ENCODE measurements around the gene RASGEF1C.
"Not testable (repeated sequence)": the region's sequence is repeated elsewhere in the genome, so short reads cannot be mapped to it uniquely, and the experiment has no call there.

RASGEF1C gene

DNA sequence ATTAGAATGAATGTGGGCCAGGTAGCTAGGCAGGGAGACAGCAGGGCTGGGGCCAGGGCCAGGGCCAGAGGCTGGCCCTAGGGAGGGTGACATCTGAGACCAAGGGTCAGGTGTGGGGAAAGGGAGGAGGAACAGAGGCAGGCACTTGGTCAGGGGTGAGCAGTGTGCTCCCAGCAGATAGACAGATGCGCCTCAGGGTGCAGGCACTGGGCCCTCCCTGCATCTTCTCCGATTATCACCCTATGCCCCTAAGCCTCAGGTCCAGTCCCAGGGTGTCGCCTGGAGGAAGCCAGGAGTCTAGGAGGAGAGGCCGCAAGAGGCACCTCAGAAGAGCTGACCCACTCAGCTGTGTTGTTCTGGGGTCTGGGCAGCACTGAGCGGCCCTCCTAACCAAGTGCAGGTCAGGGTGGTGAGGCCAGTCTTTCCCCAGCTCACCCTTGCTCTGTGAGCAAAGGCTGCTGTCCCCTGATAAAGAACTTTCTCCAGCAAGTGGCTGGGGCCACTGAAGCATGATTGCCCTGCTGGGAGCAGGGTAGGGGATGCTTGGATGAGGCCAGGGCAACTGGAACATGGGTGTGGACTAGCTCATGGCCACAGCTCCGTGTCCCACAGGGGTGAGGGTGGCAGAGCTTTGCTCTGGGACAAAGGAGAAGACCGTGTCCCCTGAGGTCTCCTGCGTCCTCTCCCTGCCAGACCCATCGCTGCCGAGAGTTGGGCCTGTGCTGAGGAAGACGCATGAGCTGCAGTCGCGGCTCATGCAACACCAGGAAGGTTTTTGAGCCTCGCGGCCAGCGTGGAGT lies 2.1 kb upstream of the RASGEF1C start:
- no peak for DNase-seq

DNA sequence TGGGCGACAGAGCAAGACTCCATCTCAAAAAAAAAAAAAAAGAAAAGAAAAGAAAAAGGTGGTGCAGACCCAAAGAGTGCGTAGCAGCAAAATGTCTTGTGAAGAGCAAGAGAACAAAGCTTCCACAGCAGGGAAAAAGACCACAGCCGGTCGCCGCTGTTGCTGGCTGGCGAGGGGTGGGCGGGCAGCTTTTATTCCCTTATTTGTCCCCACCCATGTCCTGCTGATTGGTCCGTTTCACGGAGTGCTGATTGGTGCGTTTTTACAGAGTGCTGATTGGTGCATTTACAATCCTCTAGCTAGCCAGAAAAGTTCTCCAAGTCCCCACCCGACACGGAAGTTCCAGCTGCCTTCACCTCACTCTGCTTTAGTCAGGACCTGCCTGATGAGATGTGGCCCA lies 1.1 kb upstream of the RASGEF1C start:
- not testable (repeated sequence) for DNase-seq

DNA sequence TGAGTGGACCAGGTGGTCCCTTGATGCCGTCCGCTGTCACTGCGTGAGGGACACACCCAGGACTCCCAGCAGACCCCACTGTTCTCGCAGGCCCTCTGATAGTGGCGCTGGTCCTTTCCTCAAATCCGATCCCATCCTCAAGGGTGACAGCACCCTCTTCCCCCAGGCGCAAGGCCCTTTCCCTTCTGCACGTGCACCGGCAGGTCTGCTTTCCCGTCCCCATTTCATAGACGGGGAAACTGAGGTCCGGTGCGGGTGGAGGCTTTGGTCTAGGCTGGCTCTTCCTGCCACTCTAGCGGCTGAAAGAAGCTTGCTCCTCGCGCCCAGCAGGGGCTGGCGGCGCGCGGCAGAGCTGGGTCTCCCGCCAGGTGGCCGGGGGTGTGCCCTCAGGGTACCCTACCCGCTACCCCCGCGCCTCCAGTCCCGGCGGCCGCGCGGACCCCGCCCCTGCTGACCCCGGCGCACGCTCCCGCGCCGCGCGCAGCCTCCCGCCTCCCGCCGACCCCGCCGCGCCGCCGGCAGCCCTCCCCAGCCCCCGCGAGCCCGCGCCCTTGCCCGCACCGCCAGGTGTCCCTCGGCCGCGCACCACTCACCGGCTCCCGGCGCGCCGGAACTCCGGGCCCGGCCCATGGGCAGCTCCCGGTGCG lies 453 bp downstream of the RASGEF1C start:
- no peak for DNase-seq

DNA sequence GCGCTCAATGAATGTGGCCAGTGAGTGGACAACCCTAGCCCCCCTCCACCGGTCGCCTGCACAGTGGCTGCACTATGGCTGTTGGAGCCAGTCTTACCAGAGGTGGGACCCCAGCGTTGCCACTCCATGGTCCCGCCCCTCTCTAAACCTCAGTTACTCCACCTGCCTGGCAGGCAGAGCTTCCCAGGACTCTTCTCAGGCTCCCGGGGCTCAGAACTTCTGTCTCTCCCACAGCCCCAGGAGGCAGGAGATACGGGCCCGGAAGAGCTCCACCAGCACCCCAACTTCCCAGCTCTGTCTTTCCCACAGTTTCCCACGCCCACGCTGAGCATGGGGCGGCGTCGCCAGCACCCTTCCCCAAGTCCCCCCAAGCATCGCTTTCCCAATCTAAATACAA lies 975 bp downstream of the RASGEF1C start:
- no peak for DNase-seq

DNA sequence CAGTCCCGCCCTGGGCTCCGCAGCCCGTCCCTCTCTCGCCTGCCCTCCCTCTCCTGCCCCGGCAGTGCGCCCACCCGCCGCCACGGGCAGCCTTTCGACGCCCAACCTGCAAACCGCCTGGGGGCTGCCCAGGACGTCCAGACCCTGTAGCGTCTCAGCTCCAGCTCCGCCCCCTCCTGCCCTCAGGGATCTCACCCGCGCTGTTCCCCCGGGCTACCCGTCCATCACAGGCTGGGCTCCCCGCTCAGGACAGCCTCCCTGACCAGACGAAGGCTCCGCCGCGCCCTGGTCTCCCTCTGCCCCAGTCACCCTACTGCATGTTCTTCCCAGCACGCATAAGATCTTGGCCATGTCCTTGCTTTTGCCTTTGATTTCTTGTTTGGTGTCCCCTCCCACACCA lies 1.4 kb downstream of the RASGEF1C start:
- DNase-seq = no peak

DNA sequence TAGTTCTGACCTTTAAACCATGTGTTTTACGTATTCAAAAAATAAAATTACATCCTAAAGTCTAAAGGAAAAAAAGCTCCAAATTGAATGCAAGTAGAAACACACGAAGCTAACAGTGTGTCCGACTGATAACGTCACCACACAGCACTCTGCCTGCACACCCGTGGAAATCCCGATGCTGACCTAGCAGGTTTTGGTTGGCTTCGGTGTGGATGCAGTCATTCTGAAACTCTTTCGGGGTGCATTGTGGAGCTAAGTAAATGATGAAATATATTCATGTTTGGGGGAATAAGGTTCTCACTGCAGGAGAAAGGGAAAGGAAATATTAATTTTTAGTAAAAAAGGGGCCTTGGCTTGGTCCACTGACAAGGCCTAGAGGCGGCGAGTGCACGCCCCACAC lies 2.0 kb downstream of the RASGEF1C start:
- DNase-seq = no peak

DNA sequence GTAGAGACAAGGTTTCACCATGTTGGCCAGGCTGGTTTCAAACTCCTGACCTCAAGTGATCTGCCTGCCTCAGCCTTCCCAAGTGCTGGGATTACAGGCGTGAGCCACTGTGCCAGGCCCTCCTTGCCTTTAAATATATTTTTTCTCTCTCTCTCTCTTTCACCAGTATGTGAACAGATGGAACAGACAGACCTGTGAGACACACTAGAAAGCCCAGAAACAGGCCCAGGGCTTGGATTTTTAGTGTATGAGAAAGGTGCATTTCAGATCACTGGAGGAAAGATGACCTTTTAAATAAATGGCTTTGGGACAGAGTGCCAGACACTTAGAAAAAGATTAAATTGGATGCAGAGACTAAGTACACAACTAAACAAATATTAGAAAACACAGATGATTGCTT lies 3.1 kb downstream of the RASGEF1C start:
- DNase-seq = no peak

DNA sequence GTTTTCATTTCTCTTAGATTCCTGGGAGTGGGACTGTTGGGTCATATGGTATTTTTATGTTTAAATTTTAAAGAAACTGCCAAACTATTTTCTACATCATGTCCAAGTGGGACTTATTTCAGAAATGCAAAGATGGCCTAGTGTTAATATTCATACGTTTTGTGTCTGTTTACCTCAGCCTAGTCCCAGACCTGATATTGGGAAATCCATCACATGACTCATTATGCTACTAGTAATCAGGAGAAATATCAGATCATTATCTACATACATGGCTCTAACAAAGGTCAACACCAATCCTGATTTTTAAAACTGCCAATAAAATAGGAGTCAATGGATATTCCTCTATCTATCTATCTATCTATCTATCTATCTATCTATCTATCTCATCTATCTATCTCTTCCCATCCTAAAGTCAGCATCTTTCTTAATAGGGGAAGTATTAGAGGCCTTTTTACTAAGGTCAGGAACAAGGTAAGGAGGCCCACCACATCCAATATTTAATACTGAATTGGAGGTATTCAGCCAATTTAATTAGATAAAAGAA lies 4.7 kb downstream of the RASGEF1C start:
- no peak for DNase-seq

DNA sequence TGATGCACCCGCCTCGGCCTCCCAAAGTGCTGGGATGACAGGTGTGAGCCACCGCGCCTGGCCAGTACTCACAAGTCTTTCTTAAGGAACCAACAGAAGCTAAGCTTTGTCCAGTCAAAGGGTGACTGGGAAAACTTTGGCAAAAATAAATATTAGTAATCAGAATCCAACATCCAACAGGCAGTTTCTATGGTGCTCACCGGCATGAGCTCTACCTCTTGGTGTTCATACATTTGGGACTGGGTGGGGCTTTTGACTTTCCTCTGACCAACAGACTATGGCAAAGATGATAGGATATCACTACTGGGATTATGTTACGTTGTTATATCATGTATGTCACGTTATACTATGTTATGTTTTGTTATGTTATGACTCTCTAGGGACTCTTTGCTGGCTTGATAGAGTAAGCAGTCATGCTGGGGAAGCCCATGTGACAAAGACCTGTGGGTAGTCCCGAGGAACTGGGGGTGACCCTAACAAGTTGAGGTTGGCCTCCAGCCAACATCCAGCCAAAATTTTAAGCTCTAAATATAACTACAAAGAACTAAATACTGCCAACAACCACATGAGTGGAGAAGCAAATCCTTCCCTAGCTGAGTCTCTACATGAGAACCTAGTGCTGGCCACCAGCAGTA lies 6.0 kb downstream of the RASGEF1C start:
- no peak for DNase-seq

DNA sequence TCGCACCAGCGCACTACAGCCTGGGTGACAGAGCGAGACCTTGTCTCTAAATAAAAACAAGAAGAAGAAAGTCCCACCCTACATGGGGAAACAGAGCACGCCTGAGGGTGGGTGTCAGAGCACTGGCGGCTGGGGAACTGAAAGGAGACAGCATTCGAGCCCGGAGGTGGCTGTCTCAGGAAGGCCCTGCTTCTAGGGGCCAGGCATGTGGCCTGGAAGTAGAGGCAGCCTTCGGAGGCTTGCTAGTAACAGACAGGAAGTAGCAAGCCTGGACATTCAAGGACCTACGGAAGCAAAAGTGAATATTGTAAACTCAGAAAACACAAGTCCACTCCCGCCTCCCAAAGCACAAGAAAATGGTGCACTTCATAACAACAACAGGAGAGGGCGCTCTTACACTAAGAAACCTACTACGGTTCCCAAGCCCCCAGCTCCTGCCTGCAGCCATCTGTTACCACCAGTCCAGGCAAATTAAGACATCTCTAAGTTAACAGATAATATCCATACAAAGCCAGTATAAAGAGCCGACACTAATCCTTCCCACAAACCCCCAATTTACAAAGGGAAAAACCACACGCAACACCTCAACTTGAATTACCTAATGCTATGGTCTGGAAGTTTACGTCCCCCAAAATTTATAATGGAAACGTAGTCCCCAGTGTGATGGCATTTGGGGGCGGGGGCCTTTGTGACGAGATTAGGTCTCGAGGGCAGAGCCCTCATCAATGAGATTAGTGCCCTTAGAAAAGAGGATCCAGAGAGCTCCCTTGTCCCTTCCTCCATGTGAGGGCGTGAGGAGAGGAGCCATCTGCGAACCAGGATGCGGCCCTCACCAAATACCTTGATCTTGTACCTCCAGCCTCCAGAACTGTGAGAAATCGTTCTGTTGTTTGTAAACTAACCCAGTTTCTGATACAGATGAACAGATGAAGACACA lies 7.7 kb downstream of the RASGEF1C start:
- no peak for DNase-seq

DNA sequence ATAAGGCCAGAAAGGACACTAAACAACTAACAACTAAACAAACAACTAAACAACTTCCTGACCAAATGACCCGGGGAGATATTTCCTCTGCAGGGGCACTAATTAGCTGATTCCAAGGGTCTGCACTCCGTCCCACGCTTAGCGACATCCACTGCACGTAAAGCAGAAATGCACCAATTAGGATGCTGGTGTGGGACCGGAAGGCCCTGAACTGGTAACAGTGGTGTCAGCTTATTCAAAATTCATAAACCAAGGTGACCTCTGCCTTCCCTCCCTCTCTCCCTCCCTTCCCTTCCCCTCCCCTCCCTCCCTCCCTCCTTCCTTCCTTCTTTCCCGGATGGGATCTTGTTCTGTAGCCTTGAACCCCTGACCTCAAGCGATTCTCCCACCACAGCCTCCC lies 9.6 kb downstream of the RASGEF1C start:
- no peak for DNase-seq

DNA sequence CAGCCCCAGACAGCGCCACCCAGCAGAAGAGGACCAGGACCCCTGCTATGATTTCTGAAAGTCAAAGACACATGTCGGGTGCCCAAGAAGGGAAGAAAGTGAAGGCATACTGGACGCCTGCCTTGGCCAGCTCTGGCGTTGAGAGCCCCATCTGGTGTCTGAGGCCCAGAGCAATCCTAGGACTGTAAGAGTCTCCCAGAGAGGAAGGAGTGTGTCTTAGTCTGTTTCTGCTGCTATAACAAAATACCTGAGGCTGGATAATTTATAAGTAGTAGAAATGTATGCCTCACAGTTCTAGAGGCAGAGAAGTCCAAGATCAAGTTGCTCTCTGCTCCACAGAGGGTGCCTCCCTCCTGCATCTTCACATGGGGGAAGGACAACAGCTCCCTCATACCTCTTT lies 10.8 kb downstream of the RASGEF1C start:
- no peak for DNase-seq

DNA sequence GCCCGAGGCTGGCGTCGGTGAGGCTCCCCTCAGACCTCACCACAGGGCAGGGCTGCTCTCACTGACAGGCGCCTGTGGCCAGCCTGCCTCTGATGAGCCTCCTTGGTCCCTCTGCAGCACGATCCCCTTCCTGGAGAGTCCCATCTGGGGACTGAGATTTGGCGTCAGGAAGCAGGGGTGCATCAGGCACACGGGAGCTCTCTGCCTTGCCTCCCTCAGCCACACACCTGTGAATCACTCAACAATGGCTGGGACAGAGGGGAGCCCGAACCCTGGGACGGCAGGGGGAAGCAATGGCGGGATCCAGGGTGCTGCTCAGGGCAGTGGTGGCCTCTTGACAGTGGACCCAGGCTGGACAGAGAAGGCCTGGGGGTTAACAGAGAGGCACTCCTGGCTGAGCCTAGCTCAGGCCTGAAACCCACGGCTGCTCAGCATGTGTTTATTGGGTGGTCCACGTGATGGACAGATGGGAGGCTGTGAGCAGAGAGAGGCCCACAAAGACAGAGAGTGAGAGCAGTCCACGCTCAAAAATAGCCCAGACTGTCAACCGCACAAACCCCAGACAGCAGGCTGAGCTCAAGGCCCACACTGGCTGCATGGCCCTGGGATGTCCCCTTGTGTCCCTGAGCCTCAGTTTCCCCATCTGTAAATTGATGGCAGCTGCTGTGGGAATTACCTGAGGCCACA lies 11.9 kb downstream of the RASGEF1C start:
- no peak for DNase-seq

DNA sequence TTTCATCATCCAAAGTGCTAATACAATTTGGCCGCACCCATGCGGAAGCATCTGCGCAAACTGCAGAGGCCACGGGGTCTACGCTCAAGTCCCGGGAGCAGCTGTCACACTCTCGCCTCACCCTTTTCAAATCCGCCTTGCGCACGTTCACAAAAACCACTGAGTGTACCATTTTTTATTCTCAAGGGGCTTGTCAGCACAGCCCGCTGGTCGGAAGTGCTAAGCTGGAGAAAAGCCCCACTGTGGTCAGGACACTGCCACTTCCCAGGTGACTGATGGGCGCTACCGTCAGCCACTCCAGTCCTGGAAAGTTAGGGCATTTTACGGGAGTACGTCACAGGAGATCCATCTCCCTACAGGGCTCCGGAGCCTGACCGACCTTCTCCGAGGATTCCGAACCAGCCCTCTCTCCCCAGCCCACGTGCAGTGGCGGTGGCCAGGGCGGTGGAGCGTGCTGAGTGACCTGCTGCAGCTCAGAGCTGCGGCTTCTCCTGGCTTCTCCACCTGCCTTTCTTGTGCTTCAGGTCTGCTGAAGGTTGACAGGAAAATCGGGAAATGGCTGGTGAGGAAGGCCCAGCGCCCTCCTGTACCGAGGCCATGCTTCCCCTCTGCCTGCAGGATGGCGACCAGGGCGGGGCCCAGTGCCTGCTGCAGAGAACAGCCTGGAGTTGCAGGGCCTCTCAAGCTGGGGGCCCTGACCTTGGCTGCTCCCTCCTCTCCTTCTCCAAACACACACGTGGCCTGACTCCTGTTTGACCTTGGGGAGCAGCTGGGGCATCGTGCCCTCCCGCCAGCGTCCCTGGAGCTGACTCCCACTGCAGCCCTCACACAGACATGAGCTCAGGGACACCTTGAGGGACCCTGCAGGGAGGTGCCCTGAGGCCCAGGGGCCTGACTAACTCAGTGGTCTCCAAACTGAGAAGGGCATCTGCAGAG lies 14.3 kb downstream of the RASGEF1C start:
- no peak for DNase-seq

DNA sequence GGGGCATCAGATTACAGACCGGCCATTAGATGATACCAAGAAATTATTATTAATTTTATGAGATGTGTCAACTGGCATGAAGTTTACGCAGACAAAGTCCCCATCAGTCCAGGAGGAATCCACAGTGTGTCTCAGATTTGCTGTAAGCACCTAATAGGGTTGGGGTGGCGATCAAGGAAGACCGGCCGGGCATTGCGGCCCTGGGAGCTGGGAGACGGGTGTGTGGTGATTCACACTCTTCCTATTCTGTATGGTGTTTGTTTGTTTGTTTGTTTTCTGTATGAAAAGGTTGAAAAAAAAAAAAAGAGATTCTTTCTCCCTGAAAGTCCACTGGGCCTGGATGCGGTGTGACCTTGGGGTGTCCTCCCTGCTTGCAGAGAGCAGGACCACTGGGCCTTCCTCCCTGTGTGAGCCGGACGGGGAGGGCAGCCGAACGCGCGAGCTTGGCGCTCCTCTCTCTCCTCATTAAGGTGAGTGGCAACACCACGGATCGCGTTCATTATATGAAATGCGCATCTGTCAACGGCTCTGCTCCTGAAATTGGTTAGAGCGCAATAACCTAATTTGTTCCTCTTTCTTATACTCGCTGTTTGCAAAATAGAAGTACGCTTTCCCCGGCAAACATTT lies 15.1 kb downstream of the RASGEF1C start:
- DNase-seq = no peak

DNA sequence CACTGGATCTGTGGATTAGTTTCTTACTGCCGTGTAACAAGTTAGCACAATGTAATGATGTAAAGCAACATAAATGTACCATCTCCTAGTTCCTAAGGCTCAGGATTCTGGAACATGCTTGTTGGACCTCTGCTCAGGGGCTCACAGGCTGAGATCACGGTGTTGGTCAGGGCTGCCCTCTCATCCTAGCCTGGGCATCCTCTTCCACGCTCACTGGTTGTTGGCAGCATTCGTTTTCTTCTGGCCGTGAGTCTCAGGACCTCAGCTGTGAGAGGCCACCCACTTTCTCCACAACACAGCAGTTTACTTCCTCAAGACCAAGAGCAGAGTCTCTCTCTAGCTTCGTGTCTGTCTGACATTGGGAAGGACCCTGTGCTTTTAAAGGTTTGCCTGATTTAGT lies 17.3 kb downstream of the RASGEF1C start:
- DNase-seq = no peak

DNA sequence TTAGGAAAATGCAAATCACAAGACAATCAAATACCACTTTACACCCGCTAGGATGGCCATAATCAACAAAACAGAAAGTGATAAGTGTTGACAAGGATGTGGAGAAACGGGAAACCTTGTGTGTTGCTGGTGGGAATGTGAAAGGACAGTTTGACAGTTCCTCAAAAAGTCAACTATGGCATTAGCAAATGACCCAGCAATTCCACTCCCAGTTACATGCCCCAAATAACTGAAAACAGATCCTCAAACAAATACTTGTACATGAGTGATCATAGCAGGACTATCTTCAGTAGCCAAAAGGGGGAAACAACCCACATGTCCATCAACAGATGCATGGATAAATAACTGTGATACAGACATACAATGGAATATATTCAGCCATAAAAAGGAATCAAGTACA lies 21.2 kb downstream of the RASGEF1C start:
- DNase-seq = no peak

DNA sequence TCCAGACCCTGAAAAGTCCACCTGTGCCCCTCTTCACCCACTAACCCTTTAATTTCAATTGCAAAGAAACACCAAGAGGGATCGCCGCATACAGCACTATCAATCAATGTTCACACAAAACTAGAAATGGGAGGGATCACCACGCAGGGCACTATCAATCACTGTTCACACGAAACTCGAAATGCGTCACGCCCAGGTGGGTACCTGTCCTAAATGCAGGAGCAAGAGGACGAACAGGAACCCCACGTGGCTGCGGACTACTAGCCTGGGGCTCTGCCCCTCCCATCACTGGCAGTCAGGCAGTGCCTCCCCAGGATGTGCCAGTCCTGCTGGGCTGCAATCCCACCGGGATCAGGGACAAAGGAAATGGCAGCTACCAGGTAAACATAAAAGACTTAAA lies 28.2 kb downstream of the RASGEF1C start:
- DNase-seq = no peak

DNA sequence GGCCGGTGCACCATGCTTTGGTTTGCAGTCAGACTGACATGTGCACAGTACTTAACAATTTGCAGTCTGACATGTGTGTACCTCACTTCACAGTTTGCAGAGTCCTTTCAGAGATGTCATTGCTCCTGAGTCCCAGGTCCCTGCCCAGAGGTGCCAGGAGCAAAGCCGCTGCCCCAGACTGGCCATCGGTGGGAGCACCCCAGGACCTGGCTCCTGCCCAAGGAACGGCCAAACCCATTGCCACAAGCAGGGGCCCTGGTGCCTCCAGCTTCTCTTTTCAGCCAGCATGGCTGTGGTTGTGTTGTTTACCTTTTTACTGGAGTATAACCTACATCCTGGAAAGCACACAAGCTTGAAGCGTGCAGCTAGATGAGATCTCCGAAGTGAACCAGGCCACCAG lies 28.6 kb downstream of the RASGEF1C start:
- no peak for DNase-seq
